CD4-positive, alpha-beta T cell (primary cell): ENCODE results near the gene GJA10. TPM values are rescaled to one million over a fixed set of nuclear protein-coding genes. Genes with fewer than 3 reads are reported as not detected.

Experiments
- ATAC-seq: fragments of 200-7000 bp; cut with Tn5 transposase; one replicate; pipeline ENCODE4 v1.10.0; 2022; ENCODE audit warnings: mild to moderate bottlenecking; ENCODE audit not compliant: poor library complexity
- CTCF ChIA-PET: fragments of 350-600 bp; sonication (Branson Sonifier 250); formaldehyde crosslinking; loops from one replicate; lab custom pipeline; 2021; ENCODE audit warnings: antibody characterized with exemption, inconsistent platforms; lab: Charles Lee
- POLR2A ChIA-PET: fragments of 350-600 bp; sonication (Branson Sonifier 250); formaldehyde crosslinking; loops from one replicate; lab custom pipeline; 2021; ENCODE audit warnings: antibody characterized with exemption, inconsistent platforms; lab: Charles Lee
- DNase-seq, 14 experiments: peaks; one replicate each; pipeline ENCODE4 v3.0.0-alpha.2; 2013 to 2020; ENCODE audit warnings: mixed read lengths in 2 of 14
- H3K27ac ChIP-seq, 2 donors: one replicate each; pipeline versions ENCODE4 v1.5.1 to v1.7.0; 2013; ENCODE audit warnings: low read length in 2 of 2, low read depth in 1 of 2, mild to moderate bottlenecking in 1 of 2
- H3K27me3 ChIP-seq, 2 experiments: 1 replicate in 1 of 2; 2 replicates in 1 of 2; pipeline versions ENCODE4 v1.6.1 to v1.7.0; 2013; ENCODE audit warnings: low read length in 2 of 2, control low read depth in 1 of 2, mild to moderate bottlenecking in 1 of 2, moderate library complexity in 1 of 2; ENCODE audit not compliant: insufficient read depth in 2 of 2, control insufficient read depth in 1 of 2
- H3K36me3 ChIP-seq: one replicate; pipeline ENCODE4 v1.6.1; 2013; ENCODE audit warnings: low read length, control low read depth; ENCODE audit not compliant: insufficient read depth
- H3K4me1 ChIP-seq: one replicate; pipeline ENCODE4 v1.6.1; 2013; ENCODE audit warnings: low read length, control low read depth; ENCODE audit not compliant: insufficient read depth
- H3K4me3 ChIP-seq: one replicate; pipeline ENCODE4 v1.5.1; 2013; ENCODE audit warnings: mild to moderate bottlenecking, low read length, moderate library complexity
- H3K9me3 ChIP-seq, 2 experiments: 1 replicate in 1 of 2; 2 replicates in 1 of 2; pipeline versions ENCODE4 v1.6.1 to v1.7.0; 2013; ENCODE audit warnings: low read length in 2 of 2, mild to moderate bottlenecking in 2 of 2, control low read depth in 1 of 2, moderate library complexity in 1 of 2; ENCODE audit not compliant: control insufficient read depth in 1 of 2, insufficient read depth in 1 of 2
- H3K27ac Mint-ChIP-seq: one replicate; pipeline ENCODE4 v1.8.0; 2020; ENCODE audit warnings: mixed read lengths
- H3K27me3 Mint-ChIP-seq: one replicate; pipeline ENCODE4 v1.8.0; 2021; ENCODE audit warnings: mixed read lengths
- H3K36me3 Mint-ChIP-seq: one replicate; pipeline ENCODE4 v1.8.0; 2021; ENCODE audit warnings: low read depth, mixed read lengths
- H3K4me1 Mint-ChIP-seq: one replicate; pipeline ENCODE4 v1.8.0; 2021; ENCODE audit warnings: low read depth, mixed read lengths
- H3K4me3 Mint-ChIP-seq: one replicate; pipeline ENCODE4 v1.8.0; 2020; ENCODE audit warnings: mild to moderate bottlenecking, mixed read lengths
- H3K9me3 Mint-ChIP-seq: one replicate; pipeline ENCODE4 v1.8.0; 2020; ENCODE audit warnings: mixed read lengths
- intact Hi-C, 2 experiments: fragments of 100-400 bp; cut with DNase I in 1 of 2; cut with micrococcal nuclease in 1 of 2; formaldehyde crosslinking; loops; one replicate each; pipeline versions ENCODE4 v1.15.1 to v1.9.0; 2023 to 2025; cut with DNase I, micrococcal nuclease
- total RNA-seq, 174 experiments: library from RNA in 2 of 174; stranded (reverse) in 2 of 174; gene quantifications; one replicate each; pipeline ENCODE4 v1.2.3 and lab custom pipeline; 2021 to 2026
- TF ChIP-seq, protein P1 (sequence below): fragments of 200-600 bp; IDR thresholded peaks from one replicate; pipeline ENCODE4 v1.8.0; 2022; ENCODE audit warnings: antibody characterized with exemption, mild to moderate bottlenecking

The GJA10 gene
- total RNA-seq, 2 experiments from 2014 or later, result not detected

DNA sequence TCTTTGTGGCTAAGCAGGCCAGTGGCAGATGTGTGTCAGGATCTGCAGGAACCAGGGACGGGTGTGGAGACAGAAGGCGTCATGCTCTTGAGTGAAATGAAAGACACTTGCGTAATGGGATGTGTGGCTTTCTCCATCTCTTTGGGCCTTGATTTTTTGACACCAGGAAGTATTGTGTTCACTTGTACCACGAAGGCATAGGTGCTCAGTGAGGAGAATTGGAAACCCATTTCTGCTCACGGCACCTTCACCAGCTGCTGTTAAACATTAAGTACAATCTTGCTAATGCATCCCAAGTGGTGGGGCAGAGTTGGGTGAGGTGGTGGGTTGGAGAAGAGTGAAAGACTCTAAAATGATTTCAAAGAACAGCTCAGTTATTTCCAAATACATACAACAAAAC lies 30.0 kb downstream of the GJA10 start:
- Histone ChIP-seq H3K4me1 (peaks cover 4% of the 10 kb centered on the region), H3K27ac (no peak overlapping the region), H3K36me3 (peaks cover 4% of the 10 kb centered on the region), H3K27me3 (no peaks in the 10 kb centered on the region), H3K9me3 (no peaks in the 10 kb centered on the region), H3K4me3 (no peak overlapping the region)
- ATAC-seq (no peak), DNase-seq (no peak)
- Mint-ChIP-seq H3K9me3 (no peaks in the 10 kb centered on the region), H3K4me1 (peaks cover 45% of the 10 kb centered on the region), H3K27me3 (no peaks in the 10 kb centered on the region), H3K27ac (peak overlapping the region; percentile 9), H3K4me3 (no peak overlapping the region), H3K36me3 (peaks cover 25% of the 10 kb centered on the region)
- POLR2A ChIA-PET, result no interaction called here
- intact Hi-C loops, result no loop called here
- CTCF ChIA-PET, result no interaction called here
- TF ChIP-seq, protein P1, sequence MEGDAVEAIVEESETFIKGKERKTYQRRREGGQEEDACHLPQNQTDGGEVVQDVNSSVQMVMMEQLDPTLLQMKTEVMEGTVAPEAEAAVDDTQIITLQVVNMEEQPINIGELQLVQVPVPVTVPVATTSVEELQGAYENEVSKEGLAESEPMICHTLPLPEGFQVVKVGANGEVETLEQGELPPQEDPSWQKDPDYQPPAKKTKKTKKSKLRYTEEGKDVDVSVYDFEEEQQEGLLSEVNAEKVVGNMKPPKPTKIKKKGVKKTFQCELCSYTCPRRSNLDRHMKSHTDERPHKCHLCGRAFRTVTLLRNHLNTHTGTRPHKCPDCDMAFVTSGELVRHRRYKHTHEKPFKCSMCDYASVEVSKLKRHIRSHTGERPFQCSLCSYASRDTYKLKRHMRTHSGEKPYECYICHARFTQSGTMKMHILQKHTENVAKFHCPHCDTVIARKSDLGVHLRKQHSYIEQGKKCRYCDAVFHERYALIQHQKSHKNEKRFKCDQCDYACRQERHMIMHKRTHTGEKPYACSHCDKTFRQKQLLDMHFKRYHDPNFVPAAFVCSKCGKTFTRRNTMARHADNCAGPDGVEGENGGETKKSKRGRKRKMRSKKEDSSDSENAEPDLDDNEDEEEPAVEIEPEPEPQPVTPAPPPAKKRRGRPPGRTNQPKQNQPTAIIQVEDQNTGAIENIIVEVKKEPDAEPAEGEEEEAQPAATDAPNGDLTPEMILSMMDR, result no peak

DNA sequence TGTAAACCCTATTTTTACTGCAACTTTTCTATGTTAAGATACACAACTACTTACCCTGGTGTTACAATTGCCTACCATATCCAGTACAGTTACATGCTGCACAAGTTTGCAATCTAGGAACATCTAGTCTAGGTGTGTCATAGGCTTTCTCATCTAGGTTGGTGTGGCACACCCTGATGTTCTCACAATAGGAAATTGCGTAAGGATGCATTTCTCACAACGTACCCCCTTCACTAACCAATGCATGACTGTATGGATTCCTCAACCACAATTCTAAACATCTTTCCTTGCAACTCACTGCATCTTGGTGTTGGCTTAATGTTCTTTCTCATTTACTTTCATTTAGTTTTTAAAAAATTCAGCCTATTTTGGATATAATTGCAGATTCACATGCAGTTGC lies 31.6 kb downstream of the GJA10 start:
- H3K27ac Mint-ChIP-seq, result no peak overlapping the region
- CTCF ChIA-PET, result no interaction called here
- intact Hi-C loops, result no loop called here

DNA sequence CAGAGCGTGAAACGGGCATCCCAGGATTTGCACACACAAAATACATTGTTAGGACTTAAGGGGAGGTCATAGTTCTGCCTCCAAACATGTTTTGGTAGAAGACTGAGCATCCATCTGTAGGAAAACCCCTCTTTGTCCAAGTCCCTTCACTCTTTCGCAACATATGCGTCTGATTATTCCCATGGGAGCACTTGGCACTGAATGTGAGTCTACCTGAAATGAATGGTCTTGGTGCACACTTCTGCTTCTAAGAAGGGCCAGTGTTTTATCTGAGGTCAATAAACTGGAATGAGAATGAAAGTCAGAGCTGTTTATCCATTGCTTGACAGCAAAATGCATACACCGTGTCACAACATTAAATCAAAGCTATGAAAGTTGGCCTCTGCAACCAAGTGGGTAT lies 33.0 kb downstream of the GJA10 start:
- peaks cover 21% of the 10 kb centered on the region for H3K36me3 ChIP-seq
- ChIA-PET POLR2A (interaction anchor here (0.6 to 1.4 kb wide), 2 partner anchors 13 to 112 kb away, joined by 3 read pairs; no protein-coding TSS in a partner anchor), CTCF (no interaction called here)
- no peak for DNase-seq
- H3K36me3 Mint-ChIP-seq, result peaks cover 52% of the 10 kb centered on the region
- no peaks in the 10 kb centered on the region for H3K9me3 Mint-ChIP-seq
- H3K9me3 ChIP-seq, result no peaks in the 10 kb centered on the region
- no peak overlapping the region for H3K4me3 Mint-ChIP-seq
- peaks cover 51% of the 10 kb centered on the region for H3K4me1 Mint-ChIP-seq
- no peaks in the 10 kb centered on the region for H3K27me3 Mint-ChIP-seq
- intact Hi-C loops, result no loop called here
- ATAC-seq, result no peak
- H3K4me3 ChIP-seq, result no peak overlapping the region
- TF ChIP-seq, protein P1, result no peak
- H3K27ac ChIP-seq, result no peak overlapping the region
- peak overlapping the region; percentile 72 for H3K27ac Mint-ChIP-seq
- no peaks in the 10 kb centered on the region for H3K27me3 ChIP-seq
- peaks cover 9% of the 10 kb centered on the region for H3K4me1 ChIP-seq

More for the DNA sequence above, 31.6 kb downstream of the GJA10 start:
- H3K4me1 Mint-ChIP-seq, result peaks cover 51% of the 10 kb centered on the region
- Histone ChIP-seq H3K27me3 (no peaks in the 10 kb centered on the region), H3K36me3 (peaks cover 14% of the 10 kb centered on the region), H3K4me3 (no peak overlapping the region), H3K4me1 (peaks cover 9% of the 10 kb centered on the region), H3K9me3 (no peaks in the 10 kb centered on the region), H3K27ac (no peak overlapping the region)
- ATAC-seq, result no peak
- no peaks in the 10 kb centered on the region for H3K9me3 Mint-ChIP-seq
- H3K27me3 Mint-ChIP-seq, result no peaks in the 10 kb centered on the region
- no peak overlapping the region for H3K4me3 Mint-ChIP-seq
- TF ChIP-seq, protein P1, result no peak
- DNase-seq, result no peak
- POLR2A ChIA-PET, result no interaction called here
- peaks cover 39% of the 10 kb centered on the region for H3K36me3 Mint-ChIP-seq
